LHCN-M2 (cell line): Measurements from ENCODE around the gene C1RL. TPM values are rescaled to one million over a fixed set of nuclear protein-coding genes. Genes with fewer than 3 reads are reported as not detected.

Source experiments
- DNase-seq: peaks from one replicate; pipeline ENCODE4 v3.0.0-alpha.2; 2012; ENCODE audit warnings: low read depth
- polyA plus RNA-seq: library from polyadenylated mRNA; unstranded; fragments of >200 nt; gene quantifications from one replicate; pipeline ENCODE4 v1.2.1, GENCODE V29; 2012; ENCODE audit warnings: missing spikeins
- total RNA-seq: library from RNA; depleted of rRNA; stranded (reverse); fragments of >200 nt; gene quantifications from 2 replicates; pipeline ENCODE4 v1.2.3, GENCODE V29; 2014; rRNA removed

Gene C1RL, protein sequence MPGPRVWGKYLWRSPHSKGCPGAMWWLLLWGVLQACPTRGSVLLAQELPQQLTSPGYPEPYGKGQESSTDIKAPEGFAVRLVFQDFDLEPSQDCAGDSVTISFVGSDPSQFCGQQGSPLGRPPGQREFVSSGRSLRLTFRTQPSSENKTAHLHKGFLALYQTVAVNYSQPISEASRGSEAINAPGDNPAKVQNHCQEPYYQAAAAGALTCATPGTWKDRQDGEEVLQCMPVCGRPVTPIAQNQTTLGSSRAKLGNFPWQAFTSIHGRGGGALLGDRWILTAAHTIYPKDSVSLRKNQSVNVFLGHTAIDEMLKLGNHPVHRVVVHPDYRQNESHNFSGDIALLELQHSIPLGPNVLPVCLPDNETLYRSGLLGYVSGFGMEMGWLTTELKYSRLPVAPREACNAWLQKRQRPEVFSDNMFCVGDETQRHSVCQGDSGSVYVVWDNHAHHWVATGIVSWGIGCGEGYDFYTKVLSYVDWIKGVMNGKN
- total RNA-seq, result 17.9 and 24.7 TPM in 2 replicates
- 6.9 TPM for polyA plus RNA-seq

DNA sequence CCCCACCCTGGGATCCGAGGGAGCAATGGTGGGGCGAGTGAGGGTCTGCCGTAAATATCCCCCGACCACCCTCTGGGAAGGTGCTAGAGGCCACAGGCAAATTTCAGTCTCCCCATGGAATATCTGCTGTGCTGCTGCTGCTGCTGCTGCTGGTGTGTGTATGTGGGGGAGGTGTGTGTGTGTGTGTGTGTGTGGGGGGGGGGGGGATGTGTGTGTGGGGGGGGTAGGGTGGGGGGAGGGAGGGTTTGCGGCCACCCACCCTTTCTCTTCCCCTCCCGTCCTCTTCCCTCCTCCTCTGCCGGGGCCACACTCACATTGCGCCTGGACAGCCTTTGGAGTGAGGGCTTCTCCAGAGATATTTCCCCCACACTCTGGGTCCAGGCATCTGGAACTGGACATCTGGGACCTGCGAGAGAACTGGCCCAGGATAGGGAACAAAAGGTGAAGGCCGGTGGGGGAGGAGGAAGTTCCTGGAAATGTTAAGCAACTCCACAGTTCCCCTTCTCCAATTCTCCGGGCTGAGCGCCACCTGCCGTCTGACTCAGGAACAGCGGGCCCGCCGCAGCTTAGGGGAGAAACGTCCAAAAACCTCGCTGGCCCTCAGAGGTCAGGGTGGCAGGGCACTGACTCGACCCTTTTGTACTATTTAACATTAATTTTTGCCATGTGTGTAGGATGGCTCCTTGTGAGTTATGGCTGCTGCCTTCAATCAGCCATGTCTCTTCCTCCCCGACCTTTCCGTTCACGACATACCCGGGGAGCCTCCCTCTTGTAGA is at the start of gene C1RL:
Gene C1RL (minus strand): TSS at position 419 of the 776 bp plus-strand sequence. CDS start 34 bp downstream, at position 385.
- peak; percentile 83 for DNase-seq

DNA sequence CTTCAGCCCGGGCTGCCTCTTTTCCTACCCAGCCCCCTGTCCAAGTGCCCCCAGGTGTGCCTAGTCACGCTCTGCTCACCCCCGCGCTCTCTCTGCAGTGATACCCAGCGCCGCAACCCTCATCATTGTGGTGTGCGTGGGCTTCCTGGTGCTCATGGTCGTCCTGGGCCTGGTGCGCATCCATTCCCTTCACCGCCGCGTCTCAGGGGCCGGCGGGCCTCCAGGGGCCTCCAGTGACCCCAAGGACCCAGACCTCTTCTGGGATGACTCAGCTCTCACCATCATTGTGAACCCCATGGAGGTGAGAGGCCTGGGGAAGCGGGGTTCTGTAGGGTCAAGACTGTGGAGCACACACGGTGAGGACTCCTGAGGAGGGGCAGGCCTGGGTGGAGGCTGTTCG is 48.4 kb upstream of the C1RL start:
- DNase-seq, result no peak

DNA sequence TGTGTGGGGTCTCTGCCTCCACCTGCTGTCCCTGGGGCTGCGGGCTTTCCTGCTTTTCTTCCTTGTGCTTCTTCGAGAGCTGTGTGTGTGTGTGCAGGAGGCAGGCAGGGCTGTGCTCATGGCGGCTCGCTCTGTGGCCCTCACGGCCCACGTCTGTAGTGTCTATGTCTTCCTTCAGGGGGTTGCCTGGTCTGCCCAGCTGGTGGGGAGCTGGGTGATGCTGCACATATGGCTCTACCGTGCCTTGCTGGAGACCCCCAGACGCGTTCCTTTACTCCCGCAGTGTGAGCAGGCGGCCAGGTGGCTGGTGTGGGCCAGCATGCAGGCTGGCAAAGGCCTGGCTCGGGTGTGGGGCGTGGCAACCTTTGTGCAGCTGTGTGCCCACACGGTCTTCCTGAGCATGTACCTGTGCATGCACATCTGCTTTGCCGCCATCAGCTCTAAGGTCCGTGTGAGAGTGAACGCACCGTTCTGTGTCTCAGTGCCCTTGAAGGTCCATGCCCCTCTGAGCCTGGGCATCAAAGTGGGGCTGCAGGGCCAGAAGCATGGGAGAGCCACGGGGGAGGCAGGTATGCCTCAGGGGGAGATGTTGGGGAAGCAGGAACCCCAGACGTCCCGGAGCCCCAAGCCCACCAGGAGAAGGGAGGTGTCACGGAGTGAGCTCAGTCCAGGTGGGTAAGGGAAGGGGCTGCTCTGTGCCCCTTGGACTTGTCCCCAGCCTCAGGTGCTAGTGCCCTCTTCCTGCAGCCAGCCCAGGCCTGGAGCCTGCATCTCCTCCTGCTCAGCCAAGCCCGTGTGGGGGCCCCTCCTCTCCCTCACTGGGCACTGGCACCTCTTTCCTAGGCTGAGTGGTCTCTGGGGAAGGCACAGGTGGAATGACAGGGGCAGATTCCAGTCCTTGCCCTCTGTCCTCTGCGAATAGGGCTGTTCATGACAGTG is 47.5 kb upstream of the C1RL start:
- DNase-seq, result no peak

DNA sequence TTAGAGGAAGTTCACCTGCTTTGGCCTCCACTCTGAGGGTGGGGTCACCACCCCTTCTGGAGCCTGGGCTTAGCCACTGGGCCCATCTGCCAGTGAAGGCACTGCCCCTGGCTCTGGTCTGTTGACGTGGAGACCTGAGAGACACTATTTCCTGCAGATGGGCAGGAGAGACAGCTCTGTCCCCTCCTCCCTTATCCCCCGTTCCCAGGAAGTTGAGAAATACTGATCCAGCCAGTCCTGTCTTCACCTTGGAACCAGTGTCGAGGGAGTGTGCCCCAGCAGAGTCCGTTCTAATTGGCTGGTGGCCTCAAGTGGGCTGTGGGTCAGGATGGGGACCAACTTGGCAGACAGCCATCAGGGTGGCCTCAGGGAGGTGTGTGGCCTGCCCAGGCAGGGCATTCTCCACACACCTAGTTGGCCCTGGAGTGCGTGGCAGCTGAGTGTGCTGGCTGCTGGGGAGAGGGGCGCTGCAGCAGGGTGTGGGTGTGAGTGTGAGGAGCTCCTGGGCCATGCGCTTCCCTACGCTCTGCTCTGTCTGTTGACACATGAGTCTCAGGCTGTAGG is 46.5 kb upstream of the C1RL start:
- DNase-seq, result no peak

DNA sequence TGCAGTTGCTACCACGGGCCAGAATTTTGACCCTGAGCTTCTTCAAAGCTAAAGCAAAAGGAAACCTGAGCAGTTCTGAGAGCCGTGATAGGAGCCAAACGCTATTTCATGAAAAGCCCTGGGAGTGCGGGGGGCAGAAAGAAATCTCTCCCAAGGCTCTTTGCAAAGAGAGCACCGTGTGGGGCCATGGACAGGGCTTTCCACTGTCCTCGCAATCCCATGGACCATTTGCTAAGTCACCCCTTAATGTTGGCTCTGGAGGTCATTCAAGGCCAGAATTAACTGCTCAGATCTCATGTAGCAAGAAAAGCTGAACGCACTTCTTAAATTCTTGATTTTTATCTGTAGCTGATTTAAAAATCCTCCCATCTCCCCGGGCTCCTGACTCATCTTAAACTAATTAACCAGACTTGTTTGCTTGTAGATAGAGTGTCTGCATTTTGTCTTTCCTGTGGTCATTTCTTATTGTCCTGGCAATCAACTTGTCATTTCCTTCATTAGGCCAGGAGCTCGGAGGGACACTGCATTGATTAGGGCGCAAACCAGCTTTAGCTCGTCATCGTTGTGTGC is 46.0 kb upstream of the C1RL start:
- DNase-seq, result no peak

DNA sequence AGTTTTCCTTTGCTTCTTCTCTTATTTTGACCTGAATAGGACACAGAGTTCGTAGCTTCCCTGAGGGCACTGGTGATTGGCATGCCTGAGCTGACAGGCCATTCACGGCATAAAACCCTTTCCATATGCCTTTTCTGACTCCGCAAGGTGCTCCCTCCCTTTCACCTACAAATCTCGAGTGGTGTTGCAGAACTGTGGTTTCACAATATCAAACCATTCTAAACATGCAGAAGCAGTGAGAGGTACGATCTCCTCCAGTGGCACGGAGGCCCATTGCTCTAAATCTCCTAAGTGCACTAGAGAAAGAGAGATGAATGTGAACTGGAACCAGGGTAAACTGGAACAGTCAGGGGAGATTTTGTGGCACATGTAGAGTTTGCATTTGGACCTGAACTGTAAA is 45.0 kb upstream of the C1RL start:
- DNase-seq, result no peak

DNA sequence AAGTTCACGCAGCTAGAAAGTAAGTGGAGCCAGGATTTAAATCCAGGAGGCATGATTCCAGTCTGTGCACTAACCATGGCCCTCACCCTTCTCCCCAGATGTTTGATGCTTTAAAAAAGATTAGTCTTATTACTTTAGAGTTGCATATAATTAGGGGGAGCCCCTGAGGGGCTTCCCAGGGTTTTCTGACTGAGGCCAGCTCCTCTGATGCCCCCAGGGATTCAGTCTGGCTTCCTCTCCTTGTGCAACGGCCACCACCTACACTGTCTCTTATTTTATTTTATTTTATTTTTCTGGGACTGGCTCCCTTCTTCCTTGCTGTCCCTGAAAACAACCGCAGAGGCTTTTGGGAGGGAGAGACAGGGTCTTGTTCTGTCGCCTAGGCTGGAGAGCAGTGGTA is 43.8 kb upstream of the C1RL start:
- no peak for DNase-seq

DNA sequence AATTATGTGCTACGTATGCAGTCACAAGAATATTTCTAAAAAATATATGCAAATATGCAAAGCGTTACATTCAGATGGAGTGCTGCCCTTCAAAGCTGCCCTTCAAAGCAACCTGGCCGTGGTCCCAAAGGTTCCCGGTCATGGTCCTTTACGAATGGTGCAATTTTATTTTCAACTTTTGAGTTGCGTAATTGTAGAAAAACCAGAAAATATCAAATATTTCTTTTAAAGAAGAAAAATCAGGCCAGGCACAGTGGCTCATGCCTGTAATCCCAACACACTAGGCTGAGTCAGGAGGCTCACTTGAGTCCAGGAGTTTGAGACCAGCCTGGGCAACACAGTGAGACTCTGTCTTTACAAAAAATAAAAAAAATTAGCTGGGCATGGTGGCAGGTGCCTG is 42.5 kb upstream of the C1RL start:
- no peak for DNase-seq

DNA sequence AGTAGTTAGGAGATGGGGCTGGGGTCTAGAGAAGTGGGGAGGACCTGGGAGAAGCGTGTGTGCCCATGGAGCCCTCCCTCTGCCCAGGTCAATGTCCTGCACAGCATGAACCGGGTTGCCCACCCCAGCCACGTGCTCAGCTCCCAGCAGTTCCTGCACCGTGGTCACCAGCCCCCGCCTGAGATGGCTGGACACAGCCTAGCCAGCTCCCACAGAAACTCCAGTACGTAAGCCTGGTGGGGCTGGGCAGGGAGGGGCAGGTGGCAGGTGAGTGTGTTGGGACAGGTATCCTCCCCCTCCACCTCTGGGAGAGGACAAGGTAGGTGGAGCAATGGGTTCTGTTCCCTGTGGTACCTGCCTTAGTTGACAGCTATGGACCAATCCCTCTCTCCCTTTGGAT is 41.8 kb upstream of the C1RL start:
- no peak for DNase-seq

DNA sequence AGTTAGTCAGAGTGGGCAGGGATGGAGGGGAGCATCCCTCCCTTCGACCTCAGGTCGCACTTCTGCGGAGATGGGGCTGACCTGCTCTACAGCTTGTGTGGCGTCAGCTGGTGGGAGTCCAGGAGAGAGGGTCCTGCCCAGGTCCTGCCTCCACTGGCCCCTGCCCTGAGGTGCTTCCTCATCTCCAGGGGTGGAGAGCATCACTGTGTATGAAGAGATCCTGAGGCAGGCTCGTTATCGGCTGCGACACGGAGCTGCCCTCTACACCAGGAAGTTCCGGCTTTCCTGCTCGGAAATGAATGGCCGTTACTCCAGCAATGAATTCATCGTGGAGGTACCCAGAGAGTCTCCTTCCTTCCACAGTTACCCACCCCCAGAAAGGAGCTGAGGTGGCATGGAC is 41.3 kb upstream of the C1RL start:
- no peak for DNase-seq

DNA sequence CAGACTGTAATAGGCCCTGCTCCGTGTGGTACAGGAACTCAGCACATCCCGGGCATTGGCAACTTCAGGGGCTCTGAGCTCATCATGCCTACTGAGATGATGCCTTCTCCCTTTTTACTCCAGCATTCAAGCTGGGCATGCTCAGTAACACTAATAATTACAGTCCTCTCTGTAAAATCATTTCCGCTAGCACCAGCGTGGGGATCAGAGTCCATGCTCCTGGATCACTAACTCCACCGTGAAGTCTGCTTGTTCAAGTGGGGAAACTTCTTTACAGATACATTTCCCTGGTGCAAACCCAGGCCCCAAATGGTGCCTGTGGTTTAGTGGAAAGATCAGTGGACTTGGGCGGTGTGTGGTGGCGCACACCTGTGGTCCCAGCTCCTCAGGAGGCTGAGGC is 37.9 kb upstream of the C1RL start:
- no peak for DNase-seq

DNA sequence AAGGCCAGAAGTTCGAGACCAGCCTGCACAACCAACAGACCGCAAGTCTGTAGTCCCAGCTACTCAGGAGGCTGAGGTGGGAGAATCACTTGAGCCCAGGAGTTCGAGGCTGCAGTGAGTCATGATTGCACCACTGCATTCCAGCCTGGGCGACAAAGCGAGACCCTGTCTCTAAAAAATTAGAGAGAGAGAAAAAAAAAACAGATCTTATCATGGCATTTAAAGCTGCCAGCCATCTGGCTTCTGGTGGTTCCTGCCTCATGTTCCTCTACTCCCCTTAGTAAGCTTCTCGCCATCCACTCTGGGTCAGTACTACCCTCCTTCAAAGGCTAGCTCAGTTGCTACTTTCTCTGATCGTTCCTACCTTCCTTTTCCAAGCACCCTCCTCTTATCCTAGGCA is 37.2 kb upstream of the C1RL start:
- DNase-seq, result no peak

DNA sequence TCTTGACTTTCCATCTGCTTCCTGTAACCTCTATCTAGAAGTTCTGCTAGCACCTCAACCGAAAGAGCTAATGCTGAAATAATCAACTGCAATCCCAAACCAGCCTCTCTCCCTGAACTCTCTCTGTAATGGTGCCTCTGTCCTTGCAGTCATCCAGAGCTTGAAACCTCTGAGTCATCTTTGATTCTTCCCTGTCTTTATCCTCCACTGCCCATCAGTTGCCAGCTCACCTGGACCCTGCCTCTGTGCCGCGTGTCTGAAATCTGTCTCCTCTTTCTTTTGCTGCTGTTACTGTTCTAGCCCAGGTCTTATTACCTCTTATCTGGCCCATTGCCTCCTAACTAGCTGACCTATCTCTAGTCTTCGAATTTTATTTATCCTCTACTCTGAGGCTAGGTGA is 36.7 kb upstream of the C1RL start:
- DNase-seq, result no peak

DNA sequence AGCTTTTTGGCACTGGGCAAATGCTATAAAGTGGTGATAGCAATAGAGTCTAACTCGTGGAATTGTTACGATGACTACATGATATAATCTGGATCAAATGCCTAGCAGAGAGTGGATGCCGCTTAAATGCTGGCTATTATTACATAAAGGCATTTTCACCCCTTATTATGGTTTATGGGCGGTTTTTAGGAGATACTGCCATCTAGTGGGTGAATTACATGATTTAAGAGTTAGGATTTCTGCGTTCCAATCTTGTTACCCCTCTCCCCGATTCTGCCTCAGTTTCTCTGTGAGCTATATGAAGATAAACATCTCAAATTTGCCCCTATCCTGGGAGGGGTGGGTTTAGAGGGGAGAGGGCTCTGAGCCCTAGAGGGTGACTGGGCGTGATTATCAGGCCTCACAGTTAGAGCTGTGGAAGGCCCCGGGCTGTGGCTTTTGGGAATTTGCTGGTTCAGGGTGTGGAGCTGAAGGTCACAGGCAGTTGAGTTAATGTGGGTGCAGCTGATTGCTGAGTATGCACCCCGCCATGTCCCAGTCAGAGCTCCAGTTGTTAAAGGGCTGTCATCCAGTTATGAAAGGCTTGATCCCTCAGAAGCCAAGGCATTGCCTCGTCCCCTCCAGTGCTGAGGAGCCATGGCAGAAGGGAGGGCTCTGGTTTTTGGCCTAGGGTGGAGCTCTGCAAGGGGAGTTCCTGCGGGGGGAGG is 35.6 kb upstream of the C1RL start:
- DNase-seq, result peak; percentile 43

DNA sequence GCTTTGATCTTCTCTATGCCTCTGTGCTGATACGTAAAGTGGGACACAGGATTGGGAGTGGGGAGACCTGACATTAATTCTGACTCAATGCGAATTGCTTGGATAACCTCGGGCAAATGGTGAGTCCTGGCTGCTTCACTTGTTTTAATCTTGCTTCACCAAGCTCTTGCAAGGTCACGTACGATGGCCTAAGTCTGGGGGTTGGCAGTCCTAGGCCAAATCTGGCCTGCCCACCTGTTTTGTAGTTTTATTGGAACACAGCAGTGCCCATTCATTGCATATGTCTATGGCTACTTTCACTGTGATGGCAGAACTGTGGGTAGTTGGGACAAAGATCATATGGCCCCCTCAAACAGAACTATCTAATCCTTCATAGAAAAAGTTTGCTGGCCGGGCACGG is 34.5 kb upstream of the C1RL start:
- DNase-seq, result no peak

DNA sequence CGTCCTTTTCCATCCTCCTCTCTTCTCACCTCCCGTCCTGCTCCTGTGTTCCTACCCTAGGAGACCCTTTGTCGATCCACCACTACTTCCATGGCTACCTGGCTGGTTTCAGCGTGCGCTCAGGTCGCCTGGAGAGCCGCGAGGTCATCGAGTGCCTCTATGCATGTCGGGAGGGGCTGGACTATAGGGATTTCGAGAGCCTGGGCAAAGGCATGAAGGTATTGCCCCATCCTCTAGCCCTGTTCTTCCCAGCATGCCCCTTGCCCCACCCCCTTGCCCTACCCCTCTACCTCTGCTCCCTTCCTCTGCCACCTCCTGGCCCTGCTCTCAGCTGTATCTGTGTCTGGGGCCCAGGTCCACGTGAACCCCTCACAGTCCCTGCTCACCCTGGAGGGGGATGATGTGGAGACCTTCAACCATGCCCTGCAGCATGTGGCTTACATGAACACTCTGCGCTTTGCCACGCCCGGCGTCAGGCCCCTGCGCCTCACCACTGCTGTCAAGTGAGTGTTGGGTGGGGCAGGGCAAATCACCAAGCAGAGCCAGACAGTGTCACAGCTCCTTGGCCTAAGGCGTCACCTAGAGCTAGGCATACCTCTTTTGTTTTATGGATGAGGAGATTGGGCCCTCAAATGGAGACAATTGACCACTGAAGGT is 33.9 kb upstream of the C1RL start:
- DNase-seq, result no peak

DNA sequence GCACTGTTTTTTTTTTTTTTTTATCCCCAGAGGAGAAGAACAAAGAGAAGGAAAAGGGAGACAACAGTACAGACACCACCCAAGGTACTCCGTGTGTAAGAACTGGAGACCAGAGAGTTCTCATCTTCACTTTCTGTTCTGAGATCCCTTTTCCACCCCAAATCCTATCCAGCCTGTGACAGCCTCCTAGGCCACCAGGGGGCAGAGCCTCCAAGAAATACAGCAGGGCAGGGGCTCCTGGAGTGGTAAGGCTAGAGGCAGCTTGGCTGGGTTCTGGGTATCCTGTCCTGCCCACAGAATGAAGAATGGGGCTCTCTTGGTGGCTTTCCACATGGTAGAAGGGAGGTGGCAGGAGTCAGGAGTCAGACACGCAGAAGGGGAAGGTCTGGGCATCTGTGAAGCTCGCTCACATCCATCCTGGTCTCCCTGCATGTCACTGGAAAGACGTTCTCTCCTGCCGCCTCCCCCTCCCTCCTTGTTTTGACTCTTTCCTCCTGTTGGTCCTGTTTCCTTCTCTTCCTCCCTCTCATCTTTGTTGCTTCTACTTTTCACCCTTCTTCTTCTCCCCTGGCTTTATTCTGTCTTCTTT is 33.1 kb upstream of the C1RL start:
- DNase-seq, result peak; percentile 54

DNA sequence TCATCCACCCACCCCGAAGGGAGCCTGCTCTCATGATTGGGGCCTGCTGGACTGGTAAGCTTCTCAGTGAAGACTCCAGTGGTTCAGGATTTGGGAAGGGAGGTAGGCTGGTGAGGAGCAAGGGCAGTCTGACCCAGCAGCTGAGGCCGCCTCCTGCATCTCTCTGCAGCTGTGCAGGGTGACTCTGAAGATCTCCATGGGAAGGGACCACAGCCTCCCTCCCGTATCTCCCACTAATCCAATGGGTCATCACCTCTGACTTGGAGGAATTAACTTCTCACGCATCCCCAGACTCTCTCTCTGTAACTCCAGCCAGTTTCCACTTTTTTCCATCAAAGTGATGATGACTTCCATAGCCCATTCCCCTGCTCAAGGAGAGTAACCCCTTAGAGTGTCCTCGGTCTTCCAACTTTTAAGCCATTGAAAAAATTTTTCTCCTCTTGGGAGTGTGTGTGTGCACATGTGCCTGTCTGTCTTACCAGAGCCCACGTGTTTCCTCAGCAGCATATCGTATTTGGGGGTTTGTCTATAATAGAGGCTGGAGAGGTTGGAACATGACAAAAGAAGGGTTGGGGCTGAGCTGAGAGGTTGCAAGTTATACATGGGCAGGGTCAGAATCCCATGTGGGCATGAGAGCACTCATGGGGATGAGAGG is 32.5 kb upstream of the C1RL start:
- DNase-seq, result peak; percentile 69

DNA sequence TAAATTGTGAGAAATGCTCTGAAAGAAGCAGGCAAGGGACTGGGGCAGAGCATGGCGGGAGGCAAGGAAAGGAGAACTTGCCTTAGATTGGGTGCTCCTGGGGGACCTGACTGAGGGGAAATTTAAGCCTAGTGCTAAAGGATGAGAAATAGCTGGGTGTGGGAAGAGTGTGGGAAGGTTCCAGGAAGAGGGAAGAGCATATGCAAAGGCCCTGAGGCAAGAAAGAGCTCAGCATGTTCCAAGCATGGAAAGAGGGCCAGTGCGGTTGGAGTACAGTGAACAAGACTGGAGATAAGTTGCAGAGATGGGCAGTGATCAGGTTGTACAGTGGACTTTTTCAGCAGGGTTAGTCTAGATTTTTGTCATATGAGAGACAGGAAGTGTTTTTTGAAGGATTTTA is 30.2 kb upstream of the C1RL start:
- DNase-seq, result no peak
